GM23338 (cell line): ENCODE results near the gene SLC6A13.

ENCODE experiments used
- CREB1 ChIP-seq: fragments of 250-450 bp; sonication (Bioruptor Pico); IDR thresholded peaks from 2 replicates; pipeline ENCODE4 v1.5.0; 2020; ENCODE audit warnings: low read depth, mild to moderate bottlenecking, moderate library complexity
- CTCF ChIP-seq, 2 experiments: fragments of 200-600 bp in 1 of 2; sonication (generic) in 1 of 2; conservative IDR thresholded peaks; 2 replicates each; pipeline versions ENCODE4 v1.5.1 to v1.6.1; 2016 to 2017; ENCODE audit warnings: antibody characterized with exemption in 2 of 2, low read depth in 2 of 2, mild to moderate bottlenecking in 2 of 2, moderate library complexity in 1 of 2
- ETS1 ChIP-seq: IDR thresholded peaks from 2 replicates; pipeline ENCODE4 v1.6.1; 2016; ENCODE audit warnings: antibody characterized with exemption
- EZH2 ChIP-seq: fragments of 200-600 bp; sonication (generic); IDR thresholded peaks from one replicate; pipeline ENCODE4 v1.8.0; 2017; ENCODE audit warnings: antibody characterized with exemption, mild to moderate bottlenecking, low read depth; ENCODE audit not compliant: unreplicated experiment
- EZH2phosphoT487 ChIP-seq: fragments of 200-600 bp; sonication (generic); IDR thresholded peaks from one replicate; pipeline ENCODE4 v1.8.1; 2018; ENCODE audit warnings: antibody characterized with exemption; ENCODE audit not compliant: unreplicated experiment
- JUNB ChIP-seq: IDR thresholded peaks from one replicate; pipeline ENCODE4 v1.6.1; 2016; ENCODE audit warnings: antibody characterized with exemption; ENCODE audit not compliant: unreplicated experiment
- NANOG ChIP-seq: IDR thresholded peaks from 2 replicates; pipeline ENCODE4 v1.6.1; 2016; ENCODE audit warnings: antibody characterized with exemption, borderline replicate concordance
- POLR2AphosphoS5 ChIP-seq: IDR thresholded peaks from 2 replicates; pipeline ENCODE4 v1.6.1; 2016; ENCODE audit warnings: antibody characterized with exemption, low read depth
- REST ChIP-seq: IDR thresholded peaks from one replicate; pipeline ENCODE4 v1.6.1; 2018; ENCODE audit warnings: antibody characterized with exemption; ENCODE audit not compliant: unreplicated experiment
- STAT1 ChIP-seq: IDR thresholded peaks from one replicate; pipeline ENCODE4 v1.6.1; 2016; ENCODE audit warnings: antibody characterized with exemption; ENCODE audit not compliant: unreplicated experiment
- ZNF114 ChIP-seq: fragments of 250-450 bp; sonication (Bioruptor Pico); IDR thresholded peaks from 2 replicates; pipeline ENCODE4 v1.5.0; 2020; ENCODE audit warnings: mild to moderate bottlenecking, moderate library complexity
- ZNF331 ChIP-seq: fragments of 250-450 bp; sonication (Bioruptor Pico); IDR thresholded peaks from 2 replicates; pipeline ENCODE4 v1.5.0; 2020; ENCODE audit warnings: low read depth, mild to moderate bottlenecking, moderate library complexity
- ZNF462 ChIP-seq: fragments of 250-450 bp; sonication (Bioruptor Pico); IDR thresholded peaks from 2 replicates; pipeline ENCODE4 v1.5.0; 2020; ENCODE audit warnings: mild to moderate bottlenecking, moderate library complexity

- TF ChIP-seq ETS1, result no peak
- no peak for TF ChIP-seq REST
- TF ChIP-seq CREB1 (CRISPR knock-in tag), result no peak
- TF ChIP-seq EZH2, result no peak
- no peak for TF ChIP-seq CTCF (conservative IDR thresholded peaks at IDR 0.05; ENCODE audit: low read depth in 2 of 2)
- no peak for TF ChIP-seq EZH2phosphoT487
- no peak for TF ChIP-seq POLR2AphosphoS5
- no peak for TF ChIP-seq ZNF331 (CRISPR knock-in tag)
- TF ChIP-seq JUNB, result no peak
- TF ChIP-seq STAT1, result no peak
- no peak for TF ChIP-seq NANOG
- no peak for TF ChIP-seq ZNF114 (CRISPR knock-in tag)
- TF ChIP-seq ZNF462 (CRISPR knock-in tag), result no peak
Observed at GRCh38 chr12:308511-308910, 45.9 kb upstream of the SLC6A13 start.
